ENCODE results near the gene ABCA8. TPM values are rescaled to one million over a fixed set of nuclear protein-coding genes. Genes with fewer than 3 reads are reported as not detected.

The ABCA8 gene
- total RNA-seq, 4 donors from 2014 or later, result 26.1 to 95.4 (median 56.1) TPM

DNA sequence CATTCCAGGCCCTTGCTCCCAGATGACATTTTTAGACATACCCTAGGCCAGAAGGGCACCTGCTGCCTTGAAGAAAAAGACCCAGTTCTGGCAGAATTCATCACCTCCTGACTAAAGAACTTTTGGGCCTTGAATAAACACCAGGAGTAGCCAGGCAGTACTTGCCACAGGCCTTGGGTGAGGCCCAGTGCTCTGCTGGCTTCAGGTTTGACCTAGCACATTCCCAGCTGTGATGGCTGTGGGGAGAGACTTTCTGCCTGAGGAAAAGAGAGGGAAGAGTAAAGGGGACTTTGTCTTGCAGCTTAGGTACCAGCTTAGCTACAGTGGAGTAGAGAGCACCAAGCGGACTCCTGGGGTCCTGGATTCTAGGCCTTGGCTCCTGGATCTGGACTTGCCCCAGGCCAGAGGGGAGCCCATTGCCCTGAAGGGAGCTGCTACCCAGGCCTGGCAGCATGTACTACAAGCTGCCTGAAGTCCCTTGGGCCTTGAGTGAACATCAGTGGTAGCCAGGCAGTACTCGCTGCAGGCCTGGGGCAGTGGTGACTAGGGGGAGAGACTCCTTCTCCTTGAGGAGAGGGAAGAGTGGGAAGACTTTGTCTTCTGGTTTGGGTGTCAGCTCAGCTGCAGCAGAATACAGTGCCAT is 44.3 kb downstream of the ABCA8 start:
- WGBS, 2 donors, result 90 to 95% methylated on average over 2 of the region's 2 CpGs
- peak overlapping the region in 2 of 3 donors; percentile 54 to 80 for H3K27ac ChIP-seq
- no peak for TF ChIP-seq POLR2A (IDR thresholded peaks at IDR 0.05)
- TF ChIP-seq, protein P1, sequence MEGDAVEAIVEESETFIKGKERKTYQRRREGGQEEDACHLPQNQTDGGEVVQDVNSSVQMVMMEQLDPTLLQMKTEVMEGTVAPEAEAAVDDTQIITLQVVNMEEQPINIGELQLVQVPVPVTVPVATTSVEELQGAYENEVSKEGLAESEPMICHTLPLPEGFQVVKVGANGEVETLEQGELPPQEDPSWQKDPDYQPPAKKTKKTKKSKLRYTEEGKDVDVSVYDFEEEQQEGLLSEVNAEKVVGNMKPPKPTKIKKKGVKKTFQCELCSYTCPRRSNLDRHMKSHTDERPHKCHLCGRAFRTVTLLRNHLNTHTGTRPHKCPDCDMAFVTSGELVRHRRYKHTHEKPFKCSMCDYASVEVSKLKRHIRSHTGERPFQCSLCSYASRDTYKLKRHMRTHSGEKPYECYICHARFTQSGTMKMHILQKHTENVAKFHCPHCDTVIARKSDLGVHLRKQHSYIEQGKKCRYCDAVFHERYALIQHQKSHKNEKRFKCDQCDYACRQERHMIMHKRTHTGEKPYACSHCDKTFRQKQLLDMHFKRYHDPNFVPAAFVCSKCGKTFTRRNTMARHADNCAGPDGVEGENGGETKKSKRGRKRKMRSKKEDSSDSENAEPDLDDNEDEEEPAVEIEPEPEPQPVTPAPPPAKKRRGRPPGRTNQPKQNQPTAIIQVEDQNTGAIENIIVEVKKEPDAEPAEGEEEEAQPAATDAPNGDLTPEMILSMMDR (IDR thresholded peaks at IDR 0.05), result no peak
- H3K9me3 ChIP-seq, result no peaks in the 10 kb centered on the region
- peaks cover 10 to 21% of the 10 kb centered on the region in 2 donors for H3K4me1 ChIP-seq
- DNase-seq, result peak in 1 of 2 donors; percentile 5
- intact Hi-C loops (cut with DNase I), result no loop called here
- H3K4me3 ChIP-seq (replicated peaks in 1 of 3), result no peak overlapping the region
- H3K27me3 ChIP-seq, result no peaks in the 10 kb centered on the region
- H3K36me3 ChIP-seq, result no peaks in the 10 kb centered on the region

DNA sequence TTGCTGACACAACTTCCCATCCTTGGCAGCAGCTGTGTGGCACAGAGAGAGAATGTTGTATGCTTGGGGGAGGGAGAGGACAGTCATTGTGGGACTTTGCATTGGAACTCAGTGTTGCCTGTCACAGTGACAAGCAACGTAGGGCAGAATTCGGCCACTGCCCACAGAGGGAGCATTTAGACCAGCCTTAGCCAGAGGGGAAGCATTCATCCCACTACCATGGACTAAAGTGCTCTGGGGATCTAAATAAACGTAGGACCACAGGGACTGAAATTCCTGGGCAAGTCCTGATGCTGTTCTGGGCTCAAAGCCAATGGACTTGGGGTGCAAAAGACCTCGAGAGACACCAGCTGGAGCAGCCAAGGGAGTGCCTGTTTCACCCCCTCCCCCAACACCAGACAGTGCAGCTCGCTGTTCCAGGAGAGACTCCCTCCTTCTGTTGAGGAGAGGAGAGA is 44.9 kb downstream of the ABCA8 start:
- intact Hi-C loops (cut with DNase I), result no loop called here
- whole genome bisulfite sequencing, 2 donors, result 34 to 69% methylated on average over 5 of the region's 5 CpGs
- Histone ChIP-seq H3K36me3 (no peaks in the 10 kb centered on the region), H3K9me3 (no peaks in the 10 kb centered on the region), H3K27me3 (no peaks in the 10 kb centered on the region), H3K4me1 (peaks cover 10 to 21% of the 10 kb centered on the region in 2 donors), H3K4me3 (replicated peaks in 1 of 3) (no peak overlapping the region), H3K27ac (peak overlapping the region in 2 of 3 donors; percentile 54 to 80)
- peak in 1 of 2 donors; percentile 2 for DNase-seq
- TF ChIP-seq, protein P1 (IDR thresholded peaks at IDR 0.05), result no peak
- TF ChIP-seq POLR2A (IDR thresholded peaks at IDR 0.05), result no peak

DNA sequence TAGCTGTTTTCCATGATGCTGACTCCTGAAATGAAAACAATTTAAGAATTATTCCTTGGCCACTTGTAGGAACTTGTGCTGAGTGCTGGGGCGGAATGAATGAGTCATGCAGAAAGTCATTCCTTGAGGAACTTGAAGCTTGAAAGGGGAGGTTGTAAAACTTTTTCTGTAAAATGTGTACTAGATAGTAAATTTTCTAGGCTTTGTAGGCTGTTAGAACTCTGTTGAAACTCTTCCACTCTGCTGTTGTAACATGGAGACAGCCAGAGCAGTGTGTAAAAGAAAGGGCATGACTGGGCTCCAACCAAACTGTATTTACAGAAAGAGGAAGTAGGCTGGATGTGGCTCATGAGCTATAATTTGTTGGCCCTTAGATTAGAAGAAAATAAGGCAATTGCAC is 46.1 kb downstream of the ABCA8 start:
- Histone ChIP-seq H3K27me3 (no peaks in the 10 kb centered on the region), H3K9me3 (no peaks in the 10 kb centered on the region), H3K4me3 (replicated peaks in 1 of 3) (no peak overlapping the region), H3K4me1 (peaks cover 10 to 21% of the 10 kb centered on the region in 2 donors), H3K27ac (peak overlapping the region; percentile 34 to 80 (median 54)), H3K36me3 (no peaks in the 10 kb centered on the region)
- DNase-seq, result peak; percentile 69 to 75
- TF ChIP-seq POLR2A (IDR thresholded peaks at IDR 0.05), result no peak
- TF ChIP-seq, protein P1 (IDR thresholded peaks at IDR 0.05), result no peak
- 16 to 23% methylated on average over 1 of the region's 1 CpG for WGBS, 2 donors
- intact Hi-C loops (cut with DNase I), result no loop called here

DNA sequence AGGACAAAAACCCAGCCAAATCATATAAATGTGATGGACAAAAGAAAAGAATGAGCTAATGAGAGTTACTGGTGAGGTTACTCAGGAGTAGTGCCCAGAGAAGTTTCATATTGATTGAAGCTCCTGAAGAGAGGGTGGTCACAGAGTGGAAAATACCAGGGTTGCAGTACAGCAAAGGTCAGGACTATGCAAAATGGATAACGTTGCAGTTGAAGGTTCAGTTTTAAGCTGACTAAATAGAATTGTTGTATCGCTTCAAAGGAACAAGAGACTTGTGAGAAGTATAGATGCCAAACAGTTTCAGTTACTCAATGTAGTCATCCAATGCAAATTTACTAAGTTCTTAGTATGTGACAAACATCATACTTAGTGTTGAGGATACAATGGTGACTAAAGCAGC is 47.1 kb downstream of the ABCA8 start:
- 82 to 88% methylated on average over 2 of the region's 2 CpGs for WGBS, 2 donors
- DNase-seq, result no peak
- TF ChIP-seq POLR2A (IDR thresholded peaks at IDR 0.05), result no peak
- peaks cover 10 to 21% of the 10 kb centered on the region in 2 donors for H3K4me1 ChIP-seq
- no peaks in the 10 kb centered on the region for H3K27me3 ChIP-seq
- H3K4me3 ChIP-seq (replicated peaks in 1 of 3), result no peak overlapping the region
- no peaks in the 10 kb centered on the region for H3K9me3 ChIP-seq
- H3K36me3 ChIP-seq, result no peaks in the 10 kb centered on the region
- intact Hi-C loops (cut with DNase I), result no loop called here
- peak overlapping the region in 2 of 3 donors; percentile 24 to 54 for H3K27ac ChIP-seq

DNA sequence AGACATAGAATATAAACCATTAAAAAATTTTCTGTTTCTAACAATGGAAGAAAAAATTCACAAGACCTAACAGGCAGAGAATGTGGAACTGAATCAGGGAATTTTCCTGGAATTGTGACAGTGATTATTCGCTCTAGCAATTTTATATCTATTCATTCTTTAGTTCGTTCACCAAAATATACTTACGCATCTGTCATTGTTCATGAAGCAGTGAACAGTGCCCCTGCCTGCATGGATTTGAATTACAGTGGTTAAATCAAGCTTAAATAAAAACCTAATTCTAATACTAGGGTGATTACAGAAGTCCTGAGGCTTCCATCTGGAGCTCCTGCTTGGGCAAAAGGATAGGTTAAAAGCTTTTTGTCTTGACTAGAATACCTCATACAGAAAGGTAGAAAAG is 48.6 kb downstream of the ABCA8 start:
- H3K9me3 ChIP-seq, result no peaks in the 10 kb centered on the region
- no peak overlapping the region for H3K27ac ChIP-seq
- WGBS, 2 donors, result 79 to 86% methylated on average over 3 of the region's 3 CpGs
- H3K27me3 ChIP-seq, result no peaks in the 10 kb centered on the region
- peaks cover 10 to 21% of the 10 kb centered on the region in 2 donors for H3K4me1 ChIP-seq
- TF ChIP-seq POLR2A (IDR thresholded peaks at IDR 0.05), result no peak
- TF ChIP-seq, protein P1 (IDR thresholded peaks at IDR 0.05), result peak in 5 of 6 experiments; percentile 14 to 49 (median 36)
- H3K36me3 ChIP-seq, result no peaks in the 10 kb centered on the region
- peak in 1 of 2 donors; percentile 13 for DNase-seq
- H3K4me3 ChIP-seq (replicated peaks in 1 of 3), result no peak overlapping the region
- intact Hi-C loops (cut with DNase I), result no loop called here

Measured in thyroid gland (tissue), 4 donors.